HEK293 (cell line): ENCODE results near the gene DUT.

Experiments used
- CTCF ChIA-PET: fragments of 350-600 bp; formaldehyde crosslinking; extraction: SDS; loops from one replicate; lab custom pipeline; 2021; ENCODE audit warnings: antibody characterized with exemption; lab: Yijun Ruan, JAX
- POLR2A ChIA-PET: fragments of 300-600 bp; formaldehyde crosslinking; extraction: SDS; loops from one replicate; lab custom pipeline; 2020; ENCODE audit warnings: antibody characterized with exemption, inconsistent platforms; lab: Yijun Ruan, JAX
- H3K27ac ChIP-seq: fragments of 200-500 bp; sonication (Bioruptor generic); 2 replicates; pipeline ENCODE4 v1.5.1; 2014; ENCODE audit warnings: low read depth, low read length, control low read depth, inconsistent platforms; ENCODE audit errors: extremely low read depth
- H3K36me3 ChIP-seq, 2 experiments: fragments of 200-500 bp in 1 of 2; sonication (Bioruptor generic) in 1 of 2; 1 replicate in 1 of 2; 2 replicates in 1 of 2; pipeline ENCODE4 v1.5.1; 2014 to 2017; ENCODE audit warnings: inconsistent platforms in 2 of 2, low read length in 2 of 2; ENCODE audit not compliant: control insufficient read depth in 2 of 2, insufficient read depth in 1 of 2
- H3K4me1 ChIP-seq: fragments of 200-500 bp; sonication (Bioruptor generic); 2 replicates; pipeline ENCODE4 v1.5.1; 2014; ENCODE audit warnings: mild to moderate bottlenecking, low read length, inconsistent platforms; ENCODE audit not compliant: control insufficient read depth, insufficient read depth
- H3K4me3 ChIP-seq: 2 replicates; pipeline ENCODE4 v1.5.1; 2011; ENCODE audit warnings: low read depth, mild to moderate bottlenecking, control low read depth, low read length, moderate library complexity
- H3K9me3 ChIP-seq: fragments of 200-500 bp; sonication (Bioruptor generic); 2 replicates; pipeline ENCODE4 v1.5.1; 2014; ENCODE audit warnings: low read depth, low read length, inconsistent platforms; ENCODE audit not compliant: control insufficient read depth, insufficient read depth
- GLI4 ChIP-seq: fragments of 450-650 bp; formaldehyde crosslinking; IDR thresholded peaks from 2 replicates; pipeline ENCODE4 v1.5.1; 2016; ENCODE audit warnings: missing biosample characterization, missing genetic modification characterization
- KLF16 ChIP-seq: fragments of 450-650 bp; formaldehyde crosslinking; IDR thresholded peaks from 2 replicates; pipeline ENCODE4 v1.5.1; 2017; ENCODE audit warnings: missing biosample characterization, missing genetic modification characterization
- SP7 ChIP-seq: fragments of 450-650 bp; formaldehyde crosslinking; IDR thresholded peaks from 2 replicates; pipeline ENCODE4 v1.5.1; 2016; ENCODE audit warnings: missing biosample characterization, missing genetic modification characterization
- TCF7L2 ChIP-seq: IDR thresholded peaks from 2 replicates; pipeline ENCODE4 v1.6.1; 2011; ENCODE audit warnings: low read depth, mild to moderate bottlenecking, inconsistent platforms, low read length, moderate library complexity, borderline replicate concordance
- ZBTB17 ChIP-seq: fragments of 450-650 bp; formaldehyde crosslinking; IDR thresholded peaks from 2 replicates; pipeline ENCODE4 v1.5.1; 2016; ENCODE audit warnings: missing biosample characterization, missing genetic modification characterization
- ZNF112 ChIP-seq: fragments of 450-650 bp; formaldehyde crosslinking; IDR thresholded peaks from 2 replicates; pipeline ENCODE4 v1.5.0; 2017; ENCODE audit warnings: missing biosample characterization, missing genetic modification characterization
- ZNF155 ChIP-seq: fragments of 450-650 bp; formaldehyde crosslinking; IDR thresholded peaks from 2 replicates; pipeline ENCODE4 v1.5.1; 2016; ENCODE audit warnings: missing biosample characterization, missing genetic modification characterization
- ZNF184 ChIP-seq: fragments of 450-650 bp; IDR thresholded peaks from 2 replicates; pipeline ENCODE4 v1.5.1; 2018; ENCODE audit warnings: missing biosample characterization, mild to moderate bottlenecking, missing genetic modification characterization
- ZNF214 ChIP-seq: fragments of 450-650 bp; formaldehyde crosslinking; IDR thresholded peaks from 2 replicates; pipeline ENCODE4 v1.5.1; 2017; ENCODE audit warnings: missing biosample characterization, mild to moderate bottlenecking, missing genetic modification characterization, borderline replicate concordance
- ZNF223 ChIP-seq: fragments of 450-650 bp; formaldehyde crosslinking; IDR thresholded peaks from 2 replicates; pipeline ENCODE4 v1.5.1; 2016; ENCODE audit warnings: missing biosample characterization, missing genetic modification characterization
- ZNF24 ChIP-seq: fragments of 450-650 bp; formaldehyde crosslinking; IDR thresholded peaks from 2 replicates; pipeline ENCODE4 v1.5.1; 2016; ENCODE audit warnings: missing biosample characterization, missing genetic modification characterization
- ZNF248 ChIP-seq: fragments of 450-650 bp; formaldehyde crosslinking; IDR thresholded peaks from 2 replicates; pipeline ENCODE4 v1.5.1; 2017; ENCODE audit warnings: missing biosample characterization, missing genetic modification characterization
- ZNF391 ChIP-seq: fragments of 450-650 bp; formaldehyde crosslinking; IDR thresholded peaks from 2 replicates; pipeline ENCODE4 v1.5.1; 2016; ENCODE audit warnings: low read depth, missing biosample characterization, missing genetic modification characterization, borderline replicate concordance
- ZNF433 ChIP-seq: fragments of 450-650 bp; formaldehyde crosslinking; IDR thresholded peaks from 2 replicates; pipeline ENCODE4 v1.5.1; 2016; ENCODE audit warnings: missing biosample characterization, missing genetic modification characterization, low read depth
- ZNF473 ChIP-seq: fragments of 450-650 bp; formaldehyde crosslinking; IDR thresholded peaks from 2 replicates; pipeline ENCODE4 v1.5.1; 2017; ENCODE audit warnings: missing biosample characterization, missing genetic modification characterization
- ZNF514 ChIP-seq: fragments of 450-650 bp; formaldehyde crosslinking; IDR thresholded peaks from 2 replicates; pipeline ENCODE4 v1.5.1; 2016; ENCODE audit warnings: missing biosample characterization, missing genetic modification characterization
- ZNF544 ChIP-seq: fragments of 450-650 bp; formaldehyde crosslinking; IDR thresholded peaks from 2 replicates; pipeline ENCODE4 v1.5.0; 2017; ENCODE audit warnings: missing biosample characterization, missing genetic modification characterization
- ZNF621 ChIP-seq: fragments of 450-650 bp; formaldehyde crosslinking; IDR thresholded peaks from 2 replicates; pipeline ENCODE4 v1.5.1; 2017; ENCODE audit warnings: missing biosample characterization, missing genetic modification characterization
- ZNF707 ChIP-seq: fragments of 450-650 bp; formaldehyde crosslinking; IDR thresholded peaks from 2 replicates; pipeline ENCODE4 v1.5.1; 2016; ENCODE audit warnings: missing biosample characterization, missing genetic modification characterization
- ZSCAN23 ChIP-seq: fragments of 450-650 bp; formaldehyde crosslinking; IDR thresholded peaks from 2 replicates; pipeline ENCODE4 v1.5.1; 2016; ENCODE audit warnings: missing biosample characterization, missing genetic modification characterization
- TF ChIP-seq, protein P1 (sequence below): fragments of 450-650 bp; formaldehyde crosslinking; conservative IDR thresholded peaks from 2 replicates; pipeline ENCODE4 v1.5.1; 2016; ENCODE audit warnings: low read depth, missing biosample characterization, missing genetic modification characterization
- TF ChIP-seq, protein P2 (sequence below): fragments of 450-650 bp; formaldehyde crosslinking; IDR thresholded peaks from 2 replicates; pipeline ENCODE4 v1.5.1; 2017; ENCODE audit warnings: missing biosample characterization, missing genetic modification characterization
- TF ChIP-seq, protein P3 (sequence below): fragments of 450-650 bp; formaldehyde crosslinking; IDR thresholded peaks from 2 replicates; pipeline ENCODE4 v1.5.1; 2016; ENCODE audit warnings: missing biosample characterization, missing genetic modification characterization, borderline replicate concordance

Gene DUT

DNA sequence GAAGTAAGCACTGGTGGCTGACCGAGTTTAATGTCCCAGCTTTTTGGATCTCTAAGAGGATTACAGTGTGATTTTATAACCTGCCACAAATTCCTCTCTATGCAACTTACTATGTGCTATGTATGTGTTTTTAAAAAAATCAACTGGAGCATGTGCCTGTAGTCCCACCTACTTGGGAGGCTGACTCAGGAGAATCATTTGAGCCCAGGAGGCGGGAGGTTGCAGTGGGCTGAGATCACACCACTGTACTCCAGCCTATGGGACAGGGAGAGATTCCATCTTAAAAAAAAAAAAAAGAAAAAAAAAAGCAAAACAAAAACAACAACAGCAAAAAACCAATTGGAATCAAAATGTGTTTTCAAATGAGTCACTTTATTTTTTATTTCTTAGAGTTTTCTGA is 29.6 kb downstream of the DUT start:
- Histone ChIP-seq H3K27ac (no peak overlapping the region), H3K4me1 (peaks cover 6% of the 10 kb centered on the region), H3K4me3 (no peak overlapping the region), H3K9me3 (no peaks in the 10 kb centered on the region), H3K36me3 (no peaks in the 10 kb centered on the region)
- ChIA-PET CTCF (no interaction called here), POLR2A (no interaction called here)
- TF ChIP-seq ZNF473 (tag by site-specific recombination) (no peak), ZNF155 (tag by site-specific recombination) (no peak), SP7 (no peak), KLF16 (no peak), ZNF514 (tag by site-specific recombination) (no peak), ZNF223 (tag by site-specific recombination) (no peak), ZNF433 (no peak), TCF7L2 (no peak), ZSCAN23 (tag by site-specific recombination) (no peak), ZNF184 (no peak), ZNF621 (no peak), ZNF544 (tag by site-specific recombination) (no peak), GLI4 (tag by site-specific recombination) (no peak), ZNF214 (tag by site-specific recombination) (no peak)
- TF ChIP-seq, protein P1, sequence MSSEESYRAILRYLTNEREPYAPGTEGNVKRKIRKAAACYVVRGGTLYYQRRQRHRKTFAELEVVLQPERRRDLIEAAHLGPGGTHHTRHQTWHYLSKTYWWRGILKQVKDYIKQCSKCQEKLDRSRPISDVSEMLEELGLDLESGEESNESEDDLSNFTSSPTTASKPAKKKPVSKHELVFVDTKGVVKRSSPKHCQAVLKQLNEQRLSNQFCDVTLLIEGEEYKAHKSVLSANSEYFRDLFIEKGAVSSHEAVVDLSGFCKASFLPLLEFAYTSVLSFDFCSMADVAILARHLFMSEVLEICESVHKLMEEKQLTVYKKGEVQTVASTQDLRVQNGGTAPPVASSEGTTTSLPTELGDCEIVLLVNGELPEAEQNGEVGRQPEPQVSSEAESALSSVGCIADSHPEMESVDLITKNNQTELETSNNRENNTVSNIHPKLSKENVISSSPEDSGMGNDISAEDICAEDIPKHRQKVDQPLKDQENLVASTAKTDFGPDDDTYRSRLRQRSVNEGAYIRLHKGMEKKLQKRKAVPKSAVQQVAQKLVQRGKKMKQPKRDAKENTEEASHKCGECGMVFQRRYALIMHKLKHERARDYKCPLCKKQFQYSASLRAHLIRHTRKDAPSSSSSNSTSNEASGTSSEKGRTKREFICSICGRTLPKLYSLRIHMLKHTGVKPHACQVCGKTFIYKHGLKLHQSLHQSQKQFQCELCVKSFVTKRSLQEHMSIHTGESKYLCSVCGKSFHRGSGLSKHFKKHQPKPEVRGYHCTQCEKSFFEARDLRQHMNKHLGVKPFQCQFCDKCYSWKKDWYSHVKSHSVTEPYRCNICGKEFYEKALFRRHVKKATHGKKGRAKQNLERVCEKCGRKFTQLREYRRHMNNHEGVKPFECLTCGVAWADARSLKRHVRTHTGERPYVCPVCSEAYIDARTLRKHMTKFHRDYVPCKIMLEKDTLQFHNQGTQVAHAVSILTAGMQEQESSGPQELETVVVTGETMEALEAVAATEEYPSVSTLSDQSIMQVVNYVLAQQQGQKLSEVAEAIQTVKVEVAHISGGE = no peak
- TF ChIP-seq, protein P2, sequence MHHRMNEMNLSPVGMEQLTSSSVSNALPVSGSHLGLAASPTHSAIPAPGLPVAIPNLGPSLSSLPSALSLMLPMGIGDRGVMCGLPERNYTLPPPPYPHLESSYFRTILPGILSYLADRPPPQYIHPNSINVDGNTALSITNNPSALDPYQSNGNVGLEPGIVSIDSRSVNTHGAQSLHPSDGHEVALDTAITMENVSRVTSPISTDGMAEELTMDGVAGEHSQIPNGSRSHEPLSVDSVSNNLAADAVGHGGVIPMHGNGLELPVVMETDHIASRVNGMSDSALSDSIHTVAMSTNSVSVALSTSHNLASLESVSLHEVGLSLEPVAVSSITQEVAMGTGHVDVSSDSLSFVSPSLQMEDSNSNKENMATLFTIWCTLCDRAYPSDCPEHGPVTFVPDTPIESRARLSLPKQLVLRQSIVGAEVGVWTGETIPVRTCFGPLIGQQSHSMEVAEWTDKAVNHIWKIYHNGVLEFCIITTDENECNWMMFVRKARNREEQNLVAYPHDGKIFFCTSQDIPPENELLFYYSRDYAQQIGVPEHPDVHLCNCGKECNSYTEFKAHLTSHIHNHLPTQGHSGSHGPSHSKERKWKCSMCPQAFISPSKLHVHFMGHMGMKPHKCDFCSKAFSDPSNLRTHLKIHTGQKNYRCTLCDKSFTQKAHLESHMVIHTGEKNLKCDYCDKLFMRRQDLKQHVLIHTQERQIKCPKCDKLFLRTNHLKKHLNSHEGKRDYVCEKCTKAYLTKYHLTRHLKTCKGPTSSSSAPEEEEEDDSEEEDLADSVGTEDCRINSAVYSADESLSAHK (tag by site-specific recombination) = no peak

DNA sequence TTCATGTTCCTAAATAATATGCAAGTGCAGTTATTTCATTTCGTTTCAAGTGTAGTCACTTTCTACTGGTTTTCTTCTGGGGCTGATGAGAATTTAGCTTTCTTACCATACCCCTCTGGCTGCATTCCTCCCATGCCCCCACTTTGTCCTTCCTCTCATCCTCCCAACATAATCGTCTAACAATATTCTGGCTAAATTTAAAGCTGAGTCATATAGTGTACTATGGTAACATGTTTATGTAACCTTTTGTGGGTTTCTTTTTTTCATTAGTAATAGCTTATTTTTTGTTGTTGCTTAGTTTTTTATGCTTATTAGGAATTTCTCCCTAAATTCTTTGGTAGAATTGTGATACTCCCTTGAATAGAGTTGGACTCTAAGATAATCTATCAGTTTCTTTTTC is 30.5 kb downstream of the DUT start:
- ChIA-PET CTCF (no interaction called here), POLR2A (no interaction called here)
- Histone ChIP-seq H3K36me3 (no peaks in the 10 kb centered on the region), H3K9me3 (no peaks in the 10 kb centered on the region), H3K27ac (no peak overlapping the region), H3K4me1 (peaks cover 6% of the 10 kb centered on the region), H3K4me3 (no peak overlapping the region)
- TF ChIP-seq ZNF391 (tag by site-specific recombination) = no peak

DNA sequence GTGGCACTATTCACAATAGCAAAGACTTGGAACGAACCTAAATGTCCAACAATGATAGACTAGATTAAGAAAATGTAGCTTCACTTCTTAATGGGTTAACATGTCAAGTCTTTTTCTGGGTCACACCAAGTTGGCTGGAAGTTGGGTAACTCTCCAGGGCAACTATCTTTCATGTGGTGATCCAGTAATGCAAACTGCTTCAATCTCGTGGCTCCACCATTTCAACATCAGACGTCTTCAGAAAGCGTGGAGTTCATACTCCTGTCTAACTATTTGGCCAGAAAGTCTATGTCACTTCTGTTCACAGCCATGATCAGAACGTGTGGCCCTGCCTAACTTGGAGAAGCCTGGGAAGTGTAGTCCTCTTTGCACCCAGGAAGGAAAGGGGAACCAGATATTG is 32.2 kb downstream of the DUT start:
- no peaks in the 10 kb centered on the region for H3K9me3 ChIP-seq
- no peak overlapping the region for H3K4me3 ChIP-seq
- no peaks in the 10 kb centered on the region for H3K36me3 ChIP-seq
- CTCF ChIA-PET = interaction anchor here (0.7 to 0.8 kb wide), 2 partner anchors 75 to 144 kb away, joined by 3 to 4 read pairs; no protein-coding TSS in a partner anchor
- peaks cover 4% of the 10 kb centered on the region for H3K4me1 ChIP-seq
- no peak overlapping the region for H3K27ac ChIP-seq
- POLR2A ChIA-PET = no interaction called here
- TF ChIP-seq, protein P3, sequence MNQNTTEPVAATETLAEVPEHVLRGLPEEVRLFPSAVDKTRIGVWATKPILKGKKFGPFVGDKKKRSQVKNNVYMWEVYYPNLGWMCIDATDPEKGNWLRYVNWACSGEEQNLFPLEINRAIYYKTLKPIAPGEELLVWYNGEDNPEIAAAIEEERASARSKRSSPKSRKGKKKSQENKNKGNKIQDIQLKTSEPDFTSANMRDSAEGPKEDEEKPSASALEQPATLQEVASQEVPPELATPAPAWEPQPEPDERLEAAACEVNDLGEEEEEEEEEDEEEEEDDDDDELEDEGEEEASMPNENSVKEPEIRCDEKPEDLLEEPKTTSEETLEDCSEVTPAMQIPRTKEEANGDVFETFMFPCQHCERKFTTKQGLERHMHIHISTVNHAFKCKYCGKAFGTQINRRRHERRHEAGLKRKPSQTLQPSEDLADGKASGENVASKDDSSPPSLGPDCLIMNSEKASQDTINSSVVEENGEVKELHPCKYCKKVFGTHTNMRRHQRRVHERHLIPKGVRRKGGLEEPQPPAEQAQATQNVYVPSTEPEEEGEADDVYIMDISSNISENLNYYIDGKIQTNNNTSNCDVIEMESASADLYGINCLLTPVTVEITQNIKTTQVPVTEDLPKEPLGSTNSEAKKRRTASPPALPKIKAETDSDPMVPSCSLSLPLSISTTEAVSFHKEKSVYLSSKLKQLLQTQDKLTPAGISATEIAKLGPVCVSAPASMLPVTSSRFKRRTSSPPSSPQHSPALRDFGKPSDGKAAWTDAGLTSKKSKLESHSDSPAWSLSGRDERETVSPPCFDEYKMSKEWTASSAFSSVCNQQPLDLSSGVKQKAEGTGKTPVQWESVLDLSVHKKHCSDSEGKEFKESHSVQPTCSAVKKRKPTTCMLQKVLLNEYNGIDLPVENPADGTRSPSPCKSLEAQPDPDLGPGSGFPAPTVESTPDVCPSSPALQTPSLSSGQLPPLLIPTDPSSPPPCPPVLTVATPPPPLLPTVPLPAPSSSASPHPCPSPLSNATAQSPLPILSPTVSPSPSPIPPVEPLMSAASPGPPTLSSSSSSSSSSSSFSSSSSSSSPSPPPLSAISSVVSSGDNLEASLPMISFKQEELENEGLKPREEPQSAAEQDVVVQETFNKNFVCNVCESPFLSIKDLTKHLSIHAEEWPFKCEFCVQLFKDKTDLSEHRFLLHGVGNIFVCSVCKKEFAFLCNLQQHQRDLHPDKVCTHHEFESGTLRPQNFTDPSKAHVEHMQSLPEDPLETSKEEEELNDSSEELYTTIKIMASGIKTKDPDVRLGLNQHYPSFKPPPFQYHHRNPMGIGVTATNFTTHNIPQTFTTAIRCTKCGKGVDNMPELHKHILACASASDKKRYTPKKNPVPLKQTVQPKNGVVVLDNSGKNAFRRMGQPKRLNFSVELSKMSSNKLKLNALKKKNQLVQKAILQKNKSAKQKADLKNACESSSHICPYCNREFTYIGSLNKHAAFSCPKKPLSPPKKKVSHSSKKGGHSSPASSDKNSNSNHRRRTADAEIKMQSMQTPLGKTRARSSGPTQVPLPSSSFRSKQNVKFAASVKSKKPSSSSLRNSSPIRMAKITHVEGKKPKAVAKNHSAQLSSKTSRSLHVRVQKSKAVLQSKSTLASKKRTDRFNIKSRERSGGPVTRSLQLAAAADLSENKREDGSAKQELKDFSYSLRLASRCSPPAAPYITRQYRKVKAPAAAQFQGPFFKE (tag by site-specific recombination) = no peak
- TF ChIP-seq ZNF248 (tag by site-specific recombination) (no peak), ZBTB17 (no peak), ZNF112 (tag by site-specific recombination) (no peak), ZNF24 (tag by site-specific recombination) (no peak), ZNF707 (tag by site-specific recombination) (no peak)
